Mesothelial cell of epicardium (in vitro differentiated cells): Measurements from ENCODE around the gene HEXA. TPM values are rescaled to one million over a fixed set of nuclear protein-coding genes. Genes with fewer than 3 reads are reported as not detected.
A peak's percentile ranks its signal among the peaks of the same experiment; 100 is the strongest.

ENCODE experiments used
- DNase-seq, 2 experiments: peaks; one replicate each; pipeline ENCODE4 v3.0.0; 2021; ENCODE audit warnings: low spot score in 2 of 2; ENCODE audit not compliant: unreplicated experiment in 2 of 2
- H3K27ac Mint-ChIP-seq: 2 replicates; pipeline ENCODE4 v1.8.0; 2021; ENCODE audit warnings: mixed read lengths
- H3K27me3 Mint-ChIP-seq: 2 replicates; pipeline ENCODE4 v1.8.0; 2021; ENCODE audit warnings: low read depth, mixed read lengths
- H3K36me3 Mint-ChIP-seq: 2 replicates; pipeline ENCODE4 v1.8.0; 2021; ENCODE audit warnings: mixed read lengths
- H3K4me1 Mint-ChIP-seq: 2 replicates; pipeline ENCODE4 v1.8.0; 2021; ENCODE audit warnings: mixed read lengths
- H3K4me3 Mint-ChIP-seq: 2 replicates; pipeline ENCODE4 v1.8.0; 2021; ENCODE audit warnings: mild to moderate bottlenecking, moderate library complexity, mixed read lengths
- H3K9me3 Mint-ChIP-seq: 2 replicates; pipeline ENCODE4 v1.8.0; 2021; ENCODE audit warnings: mixed read lengths
- CTCF ChIP-seq: fragments of 200-600 bp; sonication (generic); IDR thresholded peaks from one replicate; pipeline ENCODE4 v1.5.0; 2021; ENCODE audit warnings: antibody characterized with exemption; ENCODE audit not compliant: unreplicated experiment
- total RNA-seq: library from RNA; stranded (reverse); gene quantifications from 3 replicates; pipeline ENCODE4 v1.2.1, GENCODE V29; 2021

The HEXA gene
- total RNA-seq, 1 donor from 2014 or later = 98.6 TPM

- DNase-seq = no peak
- TF ChIP-seq CTCF = no peak
- no peak overlapping the region for H3K27ac Mint-ChIP-seq
- no peaks in the 10 kb centered on the region for H3K27me3 Mint-ChIP-seq
- peaks cover 4% of the 10 kb centered on the region for H3K4me1 Mint-ChIP-seq
- peaks cover 10% of the 10 kb centered on the region for H3K36me3 Mint-ChIP-seq
- no peaks in the 10 kb centered on the region for H3K9me3 Mint-ChIP-seq
- no peak overlapping the region for H3K4me3 Mint-ChIP-seq
These were observed 41.0 kb downstream of the HEXA start for GRCh38 chr15:72334842-72335241.

GRCh38 chr15:72331021-72331420, 44.8 kb downstream of the HEXA start:
- no peak for DNase-seq
- peaks cover 27% of the 10 kb centered on the region for H3K36me3 Mint-ChIP-seq
- no peak for TF ChIP-seq CTCF
- H3K27ac Mint-ChIP-seq = no peak overlapping the region
- peaks cover 6% of the 10 kb centered on the region for H3K9me3 Mint-ChIP-seq
- H3K4me3 Mint-ChIP-seq = no peak overlapping the region
- H3K4me1 Mint-ChIP-seq = no peaks in the 10 kb centered on the region
- no peaks in the 10 kb centered on the region for H3K27me3 Mint-ChIP-seq

- H3K4me3 Mint-ChIP-seq = no peak overlapping the region
These were observed 52.1 kb downstream of the HEXA start for GRCh38 chr15:72323752-72324151.

GRCh38 chr15:72319985-72320671, 55.7 kb downstream of the HEXA start, which contains the start of gene CELF6:
CELF6 (minus strand) TSS chr15:72320157; CDS start chr15:72319874, 283 bp downstream.
- TF ChIP-seq CTCF = no peak
- H3K9me3 Mint-ChIP-seq = peaks cover 16% of the 10 kb centered on the region
- H3K4me1 Mint-ChIP-seq = peaks cover 9% of the 10 kb centered on the region
- H3K4me3 Mint-ChIP-seq = peak within 1 kb of the TSS; percentile 64
- H3K27ac Mint-ChIP-seq = peak within 1 kb of the TSS; percentile 8
- peak; percentile 77 to 85 for DNase-seq
- H3K27me3 Mint-ChIP-seq = peaks cover 46% of the 10 kb centered on the region
- H3K36me3 Mint-ChIP-seq = peaks cover 15% of the 10 kb centered on the region

More at GRCh38 chr15:72323752-72324151, 52.1 kb downstream of the HEXA start:
- Mint-ChIP-seq H3K4me1 (peaks cover 9% of the 10 kb centered on the region), H3K27ac (no peak overlapping the region), H3K27me3 (peaks cover 15% of the 10 kb centered on the region), H3K36me3 (peaks cover 34% of the 10 kb centered on the region), H3K9me3 (peaks cover 22% of the 10 kb centered on the region)
- no peak for TF ChIP-seq CTCF
- DNase-seq = no peak

GRCh38 chr15:72319360-72319984, 56.3 kb downstream of the HEXA start:
- Mint-ChIP-seq H3K27me3 (peaks cover 50% of the 10 kb centered on the region), H3K4me3 (peak overlapping the region; percentile 51)

More at GRCh38 chr15:72319360-72319984, 56.3 kb downstream of the HEXA start:
- no peak overlapping the region for H3K27ac Mint-ChIP-seq
- TF ChIP-seq CTCF = no peak
- H3K36me3 Mint-ChIP-seq = peaks cover 11% of the 10 kb centered on the region
- H3K9me3 Mint-ChIP-seq = peaks cover 12% of the 10 kb centered on the region
- peak; percentile 75 to 88 for DNase-seq
- H3K4me1 Mint-ChIP-seq = peaks cover 9% of the 10 kb centered on the region
